ENCODE measurements around the gene SCARB1.

- TF ChIP-seq CTCF (IDR thresholded peaks at IDR 0.05) (no peak), ZFX (IDR thresholded peaks at IDR 0.05; ENCODE audit: borderline replicate concordance) (no peak)
These were observed 85.3 kb downstream of the SCARB1 start for GRCh38 chr12:124778411-124778810.

Data from 22Rv1 (cell line).